UCSD-AML1 (cell line): ENCODE data around the gene CTSW.

ENCODE experiments used
- DNase-seq: peaks from one replicate; lab custom pipeline; 2025; ENCODE audit not compliant: unreplicated experiment; lab: John Stamatoyannopoulos, UW

The CTSW gene

GRCh38 chr11:65925397-65925796 lies 45.8 kb downstream of the CTSW start:
- no peak for DNase-seq

- peak; percentile 68 for DNase-seq
Measured at GRCh38 chr11:65927904-65928397, 48.3 kb downstream of the CTSW start.

GRCh38 chr11:65928667-65929066 lies 49.0 kb downstream of the CTSW start:
- DNase-seq = peak; percentile 22

- no peak for DNase-seq
Measured at GRCh38 chr11:65931773-65932557, 52.3 kb downstream of the CTSW start.

GRCh38 chr11:65932558-65932919 lies 52.9 kb downstream of the CTSW start:
- DNase-seq = no peak
